ENCODE results near the gene PTPRG.

Gene PTPRG

DNA sequence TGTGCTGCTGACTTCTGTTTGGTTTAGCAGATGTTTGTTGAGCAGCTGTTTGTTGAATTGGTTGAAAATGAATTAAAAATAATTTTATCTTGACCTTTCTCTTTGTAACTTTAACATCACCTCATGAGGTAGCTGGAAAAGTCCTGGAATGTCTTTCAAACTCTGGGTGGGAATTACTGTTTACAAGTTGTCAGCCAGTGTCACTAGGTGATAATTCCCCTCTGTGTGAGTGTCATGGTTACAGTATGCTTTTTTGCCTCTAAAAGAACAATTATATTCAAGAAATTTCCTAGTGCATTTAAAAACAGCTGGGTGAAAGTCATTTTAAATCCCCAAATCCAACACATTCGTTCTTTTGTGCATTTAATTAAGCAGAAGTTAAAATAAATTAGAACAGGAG, 113.2 kb downstream of the PTPRG start:
- H3K27ac ChIP-seq, result no peak overlapping the region
- TF ChIP-seq, protein P1, sequence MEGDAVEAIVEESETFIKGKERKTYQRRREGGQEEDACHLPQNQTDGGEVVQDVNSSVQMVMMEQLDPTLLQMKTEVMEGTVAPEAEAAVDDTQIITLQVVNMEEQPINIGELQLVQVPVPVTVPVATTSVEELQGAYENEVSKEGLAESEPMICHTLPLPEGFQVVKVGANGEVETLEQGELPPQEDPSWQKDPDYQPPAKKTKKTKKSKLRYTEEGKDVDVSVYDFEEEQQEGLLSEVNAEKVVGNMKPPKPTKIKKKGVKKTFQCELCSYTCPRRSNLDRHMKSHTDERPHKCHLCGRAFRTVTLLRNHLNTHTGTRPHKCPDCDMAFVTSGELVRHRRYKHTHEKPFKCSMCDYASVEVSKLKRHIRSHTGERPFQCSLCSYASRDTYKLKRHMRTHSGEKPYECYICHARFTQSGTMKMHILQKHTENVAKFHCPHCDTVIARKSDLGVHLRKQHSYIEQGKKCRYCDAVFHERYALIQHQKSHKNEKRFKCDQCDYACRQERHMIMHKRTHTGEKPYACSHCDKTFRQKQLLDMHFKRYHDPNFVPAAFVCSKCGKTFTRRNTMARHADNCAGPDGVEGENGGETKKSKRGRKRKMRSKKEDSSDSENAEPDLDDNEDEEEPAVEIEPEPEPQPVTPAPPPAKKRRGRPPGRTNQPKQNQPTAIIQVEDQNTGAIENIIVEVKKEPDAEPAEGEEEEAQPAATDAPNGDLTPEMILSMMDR (conservative IDR thresholded peaks at IDR 0.05), result no peak

DNA sequence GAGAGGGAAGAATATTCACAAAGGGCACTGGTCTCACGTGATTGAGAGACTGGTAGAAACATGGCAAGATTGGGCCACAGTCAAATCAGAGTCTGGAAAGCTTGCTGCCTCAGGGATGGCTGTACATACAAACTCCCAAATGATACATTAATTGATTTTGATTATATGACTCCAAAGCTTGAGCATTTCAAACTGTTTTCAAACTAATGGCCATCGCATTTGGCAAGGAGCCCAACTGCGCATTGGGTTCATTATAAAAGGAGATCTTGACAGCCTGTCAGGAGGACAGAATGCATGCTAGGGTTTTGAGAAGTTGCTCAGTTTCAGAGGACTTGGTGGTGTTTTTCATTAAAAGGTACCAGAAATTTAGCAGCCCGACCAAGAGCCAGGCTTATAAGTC, 117.7 kb downstream of the PTPRG start:
- TF ChIP-seq, protein P1 (conservative IDR thresholded peaks at IDR 0.05), result no peak
- H3K27ac ChIP-seq, result no peak overlapping the region

DNA sequence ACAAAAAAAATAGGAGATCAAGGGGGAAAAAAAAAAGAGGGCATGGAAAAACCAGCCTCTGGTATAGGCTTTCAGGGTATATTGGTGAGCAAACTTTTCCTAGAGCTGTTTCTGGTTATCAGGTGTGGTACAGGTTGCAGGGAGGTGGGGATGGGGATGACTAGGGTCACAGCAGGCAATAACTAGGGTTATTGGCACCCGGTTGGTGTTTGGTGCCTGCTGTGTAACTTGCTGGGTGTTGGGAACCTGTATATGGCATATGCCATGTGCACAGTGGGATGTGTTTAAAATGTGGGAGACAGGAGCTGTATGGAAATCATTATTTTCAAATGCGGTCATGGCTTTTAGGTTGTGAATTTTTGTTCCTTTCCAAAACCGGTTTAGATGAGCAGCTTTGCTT, 119.2 kb downstream of the PTPRG start:
- TF ChIP-seq, protein P1 (conservative IDR thresholded peaks at IDR 0.05), result no peak
- no peak overlapping the region for H3K27ac ChIP-seq

DNA sequence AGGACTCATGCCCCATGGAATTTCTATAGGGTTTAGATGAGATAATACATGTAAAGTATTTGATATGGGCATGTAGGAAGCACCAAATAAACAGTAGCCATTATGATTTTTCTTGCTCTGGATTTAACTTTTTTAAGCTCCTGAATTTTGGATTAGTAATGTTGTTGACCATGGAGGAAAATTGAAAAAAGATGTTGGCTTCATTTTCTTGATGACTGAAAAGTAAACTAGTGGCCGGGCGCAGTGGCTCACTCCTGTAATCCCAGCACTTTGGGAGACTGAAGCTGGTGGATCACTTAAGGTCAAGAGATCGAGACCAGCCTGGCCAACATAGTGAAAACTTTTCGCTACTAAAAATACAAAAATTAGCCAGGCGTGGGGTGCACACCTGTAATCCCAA, 120.3 kb downstream of the PTPRG start:
- H3K27ac ChIP-seq, result no peak overlapping the region
- TF ChIP-seq, protein P1 (conservative IDR thresholded peaks at IDR 0.05), result no peak

DNA sequence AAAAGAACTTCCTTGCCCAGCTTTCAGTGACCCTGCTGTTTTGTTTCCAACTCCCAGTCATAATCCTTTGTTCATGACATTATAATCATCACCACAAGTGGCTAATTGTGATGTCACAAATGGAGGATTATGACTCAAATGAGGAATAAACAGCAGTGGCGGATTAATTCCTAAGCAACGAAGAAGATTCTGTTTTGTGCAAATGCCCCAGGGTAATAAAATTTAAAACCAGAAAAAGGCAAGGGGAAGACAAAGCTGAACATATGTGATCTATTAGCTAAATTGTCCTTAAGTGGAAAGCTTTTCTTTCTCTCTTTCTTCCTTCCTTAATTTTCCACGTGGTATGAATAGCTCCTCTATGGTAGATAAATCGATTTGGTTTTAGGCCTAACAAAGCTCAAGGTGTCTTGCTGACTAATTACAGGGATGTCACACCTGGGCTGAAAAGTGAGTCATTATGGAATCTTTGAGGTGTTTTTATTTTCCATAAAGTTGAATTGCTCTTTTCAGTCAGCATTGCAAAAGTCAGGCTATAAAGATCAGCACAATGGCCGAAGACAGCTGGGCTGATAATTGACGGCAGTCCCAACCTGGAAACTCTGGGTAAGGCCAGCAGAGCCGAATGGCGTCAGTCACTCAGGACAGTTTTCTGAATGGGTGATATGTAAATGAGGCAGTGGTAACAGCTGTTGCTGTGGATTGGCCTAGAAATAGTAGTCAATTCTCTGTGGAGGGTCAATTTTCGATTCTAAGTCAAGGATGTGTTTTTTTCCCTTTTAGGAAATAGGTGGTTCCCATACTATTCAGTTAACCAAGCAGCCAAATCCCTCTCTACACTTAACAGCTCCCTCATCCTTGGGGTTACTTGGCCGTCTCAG, 121.5 kb downstream of the PTPRG start:
- H3K27ac ChIP-seq, result no peak overlapping the region

DNA sequence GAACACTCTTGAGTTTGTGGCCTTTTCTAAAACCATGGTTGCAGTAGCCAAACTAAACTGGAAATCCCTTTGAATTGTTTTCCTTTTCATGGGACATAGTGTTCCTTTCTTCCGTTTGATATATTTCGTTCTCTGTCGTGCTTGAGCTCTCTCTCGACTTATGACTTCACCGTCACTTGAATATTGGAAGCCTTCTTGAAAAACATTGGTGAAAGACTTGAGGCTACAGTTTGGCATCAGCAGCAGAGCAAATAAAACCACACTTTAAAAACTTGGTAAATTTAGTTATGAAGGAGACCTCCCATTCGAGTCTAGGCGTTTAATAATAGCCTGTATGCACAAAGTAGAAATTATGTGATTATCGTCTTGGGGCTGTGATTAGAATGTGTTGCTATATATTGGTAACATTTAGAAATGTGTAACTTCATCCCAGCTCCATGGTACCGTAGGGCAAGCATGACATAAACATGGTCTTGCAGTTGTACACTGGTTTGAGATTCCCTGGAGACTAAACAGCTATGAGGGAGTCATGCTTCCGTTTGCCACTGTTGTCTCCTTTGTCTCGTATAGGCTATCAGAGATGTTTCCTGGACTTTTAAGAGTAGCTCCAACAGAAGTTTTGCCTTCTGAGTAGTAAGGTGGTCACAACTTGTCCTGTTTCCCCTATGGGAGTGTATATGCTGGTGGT, 122.3 kb downstream of the PTPRG start:
- TF ChIP-seq, protein P1 (conservative IDR thresholded peaks at IDR 0.05), result no peak
- no peak overlapping the region for H3K27ac ChIP-seq

More for the DNA sequence above, 121.5 kb downstream of the PTPRG start:
- TF ChIP-seq, protein P1 (conservative IDR thresholded peaks at IDR 0.05), result no peak

DNA sequence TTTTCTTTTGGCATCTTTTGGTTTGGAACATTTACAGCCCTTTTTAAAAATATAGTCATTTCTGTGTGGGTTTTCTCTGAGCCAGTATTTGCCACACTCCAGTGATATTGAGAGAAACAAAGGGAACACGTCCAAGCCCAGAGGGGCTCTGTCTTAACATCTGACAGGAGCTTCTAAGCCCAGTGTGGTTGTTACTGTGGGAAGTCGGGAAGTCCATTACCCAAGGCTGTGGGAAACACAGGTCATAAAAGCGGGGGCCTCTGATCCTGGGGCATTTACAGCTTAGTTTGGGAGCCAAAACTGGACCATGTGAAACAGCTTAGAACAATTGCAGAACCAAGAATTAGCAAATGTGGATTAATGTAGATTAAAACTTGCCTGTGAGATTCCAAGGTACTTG, 123.0 kb downstream of the PTPRG start:
- no peak overlapping the region for H3K27ac ChIP-seq
- TF ChIP-seq, protein P1 (conservative IDR thresholded peaks at IDR 0.05), result no peak

All from VCaP (cell line).